Uterus (tissue), 4 donors: ENCODE results near the gene ULK3. TPM values are rescaled to one million over a fixed set of nuclear protein-coding genes. Genes with fewer than 3 reads are reported as not detected.

Source experiments
- DNase-seq, 2 donors: peaks; one replicate each; pipeline ENCODE4 v3.0.0-alpha.2; 2019 to 2020
- H3K27ac ChIP-seq, 2 donors: fragments of 200-600 bp; sonication (generic); 1 replicate in 1 of 2; 2 replicates in 1 of 2; pipeline ENCODE4 v1.5.1; 2016 to 2018
- H3K27me3 ChIP-seq, 2 donors: fragments of 200-600 bp; sonication (generic); one replicate each; pipeline ENCODE4 v1.5.1; 2018 to 2019; ENCODE audit warnings: control low read depth in 1 of 2
- H3K36me3 ChIP-seq, 2 donors: fragments of 200-600 bp; sonication (generic); one replicate each; pipeline ENCODE4 v1.5.1; 2019; ENCODE audit warnings: control low read depth in 1 of 2
- H3K4me1 ChIP-seq, 2 donors: fragments of 200-600 bp; sonication (generic); one replicate each; pipeline ENCODE4 v1.5.1; 2018 to 2019; ENCODE audit warnings: control low read depth in 1 of 2
- H3K4me3 ChIP-seq, 2 donors: fragments of 200-600 bp; sonication (generic); 1 replicate in 1 of 2; 2 replicates in 1 of 2; pipeline ENCODE4 v1.5.1; 2018 to 2019; ENCODE audit warnings: mild to moderate bottlenecking in 1 of 2
- H3K9me3 ChIP-seq, 2 donors: fragments of 200-600 bp; sonication (generic); one replicate each; pipeline ENCODE4 v1.5.1; 2019; ENCODE audit warnings: control low read depth in 1 of 2
- CTCF ChIP-seq, 4 experiments: fragments of 200-600 bp in 2 of 4; fragments of 450-650 bp in 2 of 4; sonication (generic) in 2 of 4; IDR thresholded peaks; one replicate each; pipeline ENCODE4 v1.5.1; 2016 to 2019; ENCODE audit warnings: antibody characterized with exemption in 4 of 4, mild to moderate bottlenecking in 2 of 4, moderate library complexity in 1 of 4
- POLR2A ChIP-seq, 2 donors: fragments of 450-650 bp; IDR thresholded peaks; one replicate each; pipeline ENCODE4 v1.6.1; 2016; ENCODE audit warnings: antibody characterized with exemption in 2 of 2, mild to moderate bottlenecking in 1 of 2, moderate library complexity in 1 of 2
- intact Hi-C: fragments of 100-400 bp; cut with DNase I; formaldehyde crosslinking; loops from one replicate; pipeline ENCODE4 v1.15.1; 2023; ENCODE audit warnings: low total_unique reads
- total RNA-seq, 4 donors: library from RNA; depleted of rRNA in 3 of 4; stranded (reverse); fragments of >200 nt in 3 of 4; gene quantifications; one replicate each; pipeline versions ENCODE4 v1.1.0 to v1.2.4, GENCODE V29; 2014 to 2023
- donor health status: DM: yes; HTN: yes; CAD: no.

Gene ULK3
- total RNA-seq, 4 donors from 2014 or later, result 29.0 to 105 (median 41.2) TPM

GRCh38 chr15:74798388-74799254 lies 44.3 kb downstream of the ULK3 start:
- TF ChIP-seq CTCF (IDR thresholded peaks at IDR 0.05) (no peak), POLR2A (IDR thresholded peaks at IDR 0.05) (no peak)
- Histone ChIP-seq H3K9me3 (no peaks in the 10 kb centered on the region), H3K27ac (no peak overlapping the region), H3K4me1 (no peaks in the 10 kb centered on the region), H3K36me3 (no peaks in the 10 kb centered on the region), H3K27me3 (no peaks in the 10 kb centered on the region), H3K4me3 (no peak overlapping the region)
- intact Hi-C loops, result no loop called here
- DNase-seq, result no peak

DNA sequence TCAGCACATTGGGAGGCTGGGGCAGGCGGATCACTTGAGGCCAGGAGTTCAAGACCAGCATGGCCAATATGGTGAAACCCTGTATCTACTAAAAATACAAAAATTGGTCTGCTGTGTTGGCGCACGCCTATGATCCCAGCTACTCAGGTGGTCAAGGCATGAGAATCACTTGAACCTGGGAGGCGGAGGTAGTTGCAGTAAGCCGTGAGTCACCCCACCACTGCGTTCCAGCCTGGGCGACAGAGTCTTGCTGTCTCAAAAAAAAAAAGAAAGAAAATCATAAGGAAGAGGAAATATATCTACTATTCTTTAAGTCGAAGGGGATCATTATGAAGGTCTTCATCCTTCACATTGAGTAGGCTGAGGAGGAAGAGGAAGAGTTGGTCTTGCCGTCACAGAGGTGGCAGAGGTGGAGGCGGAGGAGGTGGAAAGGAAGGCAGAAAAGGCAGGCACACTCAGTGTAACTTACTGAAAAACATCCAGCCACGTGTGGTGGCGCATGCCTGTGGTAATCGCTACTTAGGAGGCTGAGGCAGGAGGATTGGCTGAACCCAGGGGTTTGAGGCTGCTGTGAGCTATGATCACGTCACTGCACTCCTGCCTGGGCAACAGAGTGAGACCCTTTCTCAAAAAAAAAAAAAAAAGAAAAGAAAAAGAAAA lies 46.9 kb downstream of the ULK3 start:
- no peak overlapping the region for H3K27ac ChIP-seq

GRCh38 chr15:74794970-74795349 lies 48.0 kb downstream of the ULK3 start:
- H3K9me3 ChIP-seq, result no peaks in the 10 kb centered on the region
- H3K4me1 ChIP-seq, result peaks cover 0 to 8% of the 10 kb centered on the region in 2 donors
- no peaks in the 10 kb centered on the region for H3K36me3 ChIP-seq
- no peak for DNase-seq
- intact Hi-C loops, result no loop called here
- H3K27ac ChIP-seq, result no peak overlapping the region
- H3K4me3 ChIP-seq, result no peak overlapping the region
- no peaks in the 10 kb centered on the region for H3K27me3 ChIP-seq
- no peak for TF ChIP-seq CTCF (IDR thresholded peaks at IDR 0.05)
- TF ChIP-seq POLR2A (IDR thresholded peaks at IDR 0.05), result no peak

More for the DNA sequence above, 46.9 kb downstream of the ULK3 start:
- intact Hi-C loops, result no loop called here
- Histone ChIP-seq H3K36me3 (no peaks in the 10 kb centered on the region), H3K4me3 (no peak overlapping the region), H3K27me3 (no peaks in the 10 kb centered on the region), H3K9me3 (no peaks in the 10 kb centered on the region), H3K4me1 (no peaks in the 10 kb centered on the region)
- DNase-seq, result no peak
- TF ChIP-seq CTCF (IDR thresholded peaks at IDR 0.05) (no peak), POLR2A (IDR thresholded peaks at IDR 0.05) (no peak)

DNA sequence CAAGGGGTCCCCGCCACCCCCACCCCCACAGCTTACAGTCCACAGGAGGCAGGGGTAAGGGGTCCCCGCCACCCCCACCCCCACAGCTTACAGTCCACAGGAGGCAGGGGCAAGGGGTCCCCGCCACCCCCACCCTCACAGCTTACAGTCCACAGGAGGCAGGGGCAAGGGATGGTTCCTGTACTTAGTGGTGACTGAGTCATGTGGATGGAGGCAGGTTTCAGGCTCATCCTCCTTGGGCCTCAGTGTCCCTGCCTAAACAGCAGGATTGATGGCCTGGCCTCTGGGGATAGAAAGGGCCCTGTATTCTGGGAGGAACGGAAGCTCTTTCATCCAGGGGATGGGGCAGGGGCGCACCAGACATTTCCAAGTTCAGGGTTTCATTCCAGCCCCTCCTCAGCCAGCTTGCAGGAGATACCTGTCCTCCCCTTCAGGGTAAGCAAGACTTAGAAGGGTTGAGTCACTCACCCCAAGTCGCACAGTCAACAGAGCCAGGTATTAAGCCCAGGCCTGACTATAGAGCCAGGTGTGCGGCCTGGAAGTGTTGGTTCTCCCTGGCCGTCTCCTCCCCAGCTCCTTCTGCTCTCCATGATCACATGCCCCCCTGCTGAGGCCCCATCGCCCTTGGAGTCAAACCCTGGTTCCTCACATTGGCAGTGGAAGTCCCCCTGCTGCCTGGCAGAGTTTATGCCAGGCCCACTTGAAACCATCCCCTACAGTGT lies 48.5 kb downstream of the ULK3 start:
- TF ChIP-seq CTCF (IDR thresholded peaks at IDR 0.05), result no peak
- no peak for TF ChIP-seq POLR2A (IDR thresholded peaks at IDR 0.05)
- Histone ChIP-seq H3K27me3 (no peaks in the 10 kb centered on the region), H3K27ac (no peak overlapping the region), H3K4me1 (peaks cover 0 to 13% of the 10 kb centered on the region in 2 donors), H3K9me3 (no peaks in the 10 kb centered on the region), H3K4me3 (no peak overlapping the region), H3K36me3 (no peaks in the 10 kb centered on the region)
- DNase-seq, result no peak
- intact Hi-C loops, result no loop called here
